GM21381 (cell line): ENCODE measurements around the gene DISC1.
"Not testable (repeated sequence)": the region's sequence is repeated elsewhere in the genome, so short reads cannot be mapped to it uniquely, and the experiment has no call there.

Source experiments
- ATAC-seq: cut with Tn5 transposase; IDR thresholded peaks from one replicate; pipeline ENCODE4 v1.9.1; 2021; ENCODE audit warnings: mild to moderate bottlenecking, moderate library complexity; ENCODE audit not compliant: unreplicated experiment

DISC1 gene

DNA sequence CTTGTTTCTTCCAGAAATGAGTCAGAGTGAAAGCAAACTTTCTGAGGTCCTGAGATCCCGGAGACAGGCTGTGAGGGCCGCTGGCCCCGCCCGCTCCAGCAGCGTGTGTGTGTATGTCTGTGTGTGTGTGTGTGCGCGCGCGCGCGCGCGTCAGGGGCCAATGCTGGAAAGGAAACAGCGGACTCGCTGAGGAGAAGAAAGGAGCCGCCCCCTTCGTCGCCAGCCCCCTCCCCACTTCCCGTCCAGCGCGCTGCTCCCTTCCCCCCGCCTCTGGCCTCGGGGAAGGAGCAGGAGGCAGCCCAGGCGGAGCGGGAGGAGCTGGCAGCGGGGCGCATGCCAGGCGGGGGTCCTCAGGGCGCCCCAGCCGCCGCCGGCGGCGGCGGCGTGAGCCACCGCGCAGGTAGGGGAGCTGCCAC is at the start of gene DISC1:
Gene DISC1 (plus strand): TSS at position 256 of the 416 bp plus-strand sequence. CDS start 78 bp downstream, at position 334.
- peak; percentile 50 for ATAC-seq

GRCh38 chr1:231576804-231577718 is 49.5 kb upstream of the DISC1 start:
- ATAC-seq = no peak

GRCh38 chr1:231580874-231581273 is 45.7 kb upstream of the DISC1 start:
- ATAC-seq = no peak

- ATAC-seq = no peak
Measured at GRCh38 chr1:231581859-231582258, 44.7 kb upstream of the DISC1 start.

DNA sequence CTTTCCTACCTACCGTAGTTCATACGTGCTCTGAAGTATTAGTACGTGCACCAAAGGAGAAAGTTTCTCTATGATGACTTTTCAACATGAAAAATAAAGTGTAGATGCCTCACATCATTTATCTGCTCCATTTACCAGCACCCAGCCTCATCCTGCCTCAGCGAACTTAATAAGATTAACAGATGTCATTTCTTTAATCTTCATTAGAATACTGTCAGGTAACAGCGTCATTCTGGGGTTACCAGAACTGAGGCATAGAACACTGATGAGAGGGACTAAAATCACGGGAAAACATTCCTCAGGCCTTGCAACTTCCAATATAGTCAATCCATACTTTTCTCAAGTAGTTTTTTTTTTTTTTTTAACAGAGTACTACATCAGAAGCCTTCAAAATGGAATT is 43.2 kb upstream of the DISC1 start:
- no peak for ATAC-seq

GRCh38 chr1:231584117-231584516 is 42.5 kb upstream of the DISC1 start:
- ATAC-seq = no peak

- ATAC-seq = no peak
Measured at GRCh38 chr1:231584921-231585320, 41.7 kb upstream of the DISC1 start.

GRCh38 chr1:231590453-231591198 is 36.0 kb upstream of the DISC1 start:
- ATAC-seq = peak; percentile 70

- ATAC-seq = no peak
Measured at GRCh38 chr1:231591466-231591865, 35.1 kb upstream of the DISC1 start.

GRCh38 chr1:231592809-231593208 is 33.8 kb upstream of the DISC1 start:
- ATAC-seq = no peak

DNA sequence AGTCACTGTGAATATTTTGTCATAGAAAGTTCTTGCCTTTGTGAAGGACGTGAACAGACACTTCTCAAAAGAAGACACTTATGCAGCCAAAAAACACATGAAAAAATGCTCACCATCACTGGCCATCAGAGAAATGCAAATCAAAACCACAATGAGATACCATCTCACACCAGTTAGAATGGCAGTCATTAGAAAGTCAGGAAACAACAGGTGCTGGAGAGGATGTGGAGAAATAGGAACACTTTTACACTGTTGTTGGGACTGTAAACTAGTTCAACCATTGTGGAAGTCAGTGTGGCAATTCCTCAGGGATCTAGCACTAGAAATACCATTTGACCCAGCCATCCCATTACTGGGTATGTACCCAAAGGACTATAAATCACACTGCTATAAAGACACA is 33.3 kb upstream of the DISC1 start:
- not testable (repeated sequence) for ATAC-seq

- ATAC-seq = no peak
Measured at GRCh38 chr1:231594123-231594522, 32.5 kb upstream of the DISC1 start.

GRCh38 chr1:231594749-231595148 is 31.8 kb upstream of the DISC1 start:
- no peak for ATAC-seq

GRCh38 chr1:231596337-231596791 is 30.2 kb upstream of the DISC1 start:
- no peak for ATAC-seq

GRCh38 chr1:231597971-231598370 is 28.6 kb upstream of the DISC1 start:
- no peak for ATAC-seq

DNA sequence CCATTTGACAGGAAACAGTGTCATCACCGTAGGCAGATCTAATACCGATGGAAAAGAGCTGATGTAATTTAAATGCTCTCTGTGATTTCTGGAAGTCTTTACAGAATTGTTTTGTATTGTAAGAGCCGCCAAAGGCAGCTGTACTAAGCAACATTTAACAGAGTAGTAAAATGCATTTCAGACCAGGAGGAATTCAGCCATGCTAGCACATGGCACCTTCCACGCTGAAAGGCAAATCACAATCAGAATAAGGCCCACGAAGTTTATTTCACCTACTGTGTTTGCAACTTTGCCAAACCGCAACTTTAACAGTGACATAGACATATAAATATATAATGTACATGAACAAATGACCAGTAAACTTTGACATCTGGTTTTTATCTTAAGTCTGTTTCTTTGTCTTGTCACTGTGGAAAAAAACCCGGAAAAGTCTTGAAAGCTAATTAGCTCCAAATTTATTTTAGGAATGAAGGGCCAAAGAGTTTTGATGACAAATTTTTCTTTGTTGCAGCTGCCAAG is 26.1 kb upstream of the DISC1 start:
- ATAC-seq = no peak

GRCh38 chr1:231601824-231602672 is 24.5 kb upstream of the DISC1 start:
- ATAC-seq = no peak

DNA sequence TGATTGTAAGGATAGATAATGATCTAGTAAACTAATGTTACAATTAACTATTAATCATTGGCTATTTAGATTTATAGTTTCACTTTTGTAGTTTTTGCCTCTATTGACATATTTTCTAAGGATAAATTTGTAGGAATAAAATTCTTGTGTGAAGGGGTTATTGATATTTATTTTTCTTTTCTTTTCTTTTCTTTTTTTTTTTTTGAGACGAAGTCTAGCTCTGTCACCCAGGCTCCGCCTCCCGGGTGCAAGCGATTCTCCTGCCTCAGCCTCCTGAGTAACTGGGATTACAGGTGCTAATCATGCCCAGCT is 24.0 kb upstream of the DISC1 start:
- ATAC-seq = no peak

GRCh38 chr1:231603598-231604275 is 22.9 kb upstream of the DISC1 start:
- peak; percentile 66 for ATAC-seq

DNA sequence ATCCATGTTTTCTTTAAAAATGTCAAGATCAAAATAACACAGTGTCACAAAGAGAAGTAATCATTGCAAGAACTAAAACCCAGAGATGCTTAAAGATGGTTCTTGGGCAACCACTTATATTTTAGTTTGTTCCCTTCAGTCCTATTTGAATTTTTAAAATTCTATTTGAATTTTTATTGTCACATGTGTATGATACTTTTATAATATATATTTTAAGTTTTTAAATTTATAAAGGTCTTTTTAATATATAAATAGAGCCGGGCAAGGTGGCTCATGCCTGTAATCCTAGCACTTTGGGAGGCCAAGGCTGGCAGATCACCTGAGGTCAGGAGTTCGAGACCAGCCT is 22.3 kb upstream of the DISC1 start:
- no peak for ATAC-seq
